Keratinocyte (primary cell): ENCODE measurements around the gene EIF3L.

Experiments used
- CTCF ChIP-seq, 3 experiments: IDR thresholded peaks in 1 of 3; conservative IDR thresholded peaks in 1 of 3; optimal IDR thresholded peaks in 1 of 3; 2 replicates in 2 of 3; 3 replicates in 1 of 3; pipeline versions ENCODE3 to v1.5.1; 2011; ENCODE audit warnings: low read length in 3 of 3, mild to moderate bottlenecking in 3 of 3, moderate library complexity in 2 of 3, control low read depth in 1 of 3, inconsistent platforms in 1 of 3; ENCODE audit not compliant: insufficient read depth in 2 of 3; ENCODE audit errors: extremely low read depth in 1 of 3
- EZH2 ChIP-seq: IDR thresholded peaks from one replicate; pipeline ENCODE4 v1.6.1; 2012; ENCODE audit warnings: inconsistent platforms, mild to moderate bottlenecking, low read length, moderate library complexity

GRCh38 chr22:37860796-37861421 is 11.7 kb downstream of the EIF3L start:
- no peak for TF ChIP-seq CTCF (optimal IDR thresholded peaks at IDR 0.05 in 1 of 3, IDR thresholded peaks at IDR 0.05 in 1 of 3, conservative IDR thresholded peaks at IDR 0.05 in 1 of 3; ENCODE audit: extremely low read depth in 1 of 3, insufficient read depth in 2 of 3, low read length in 3 of 3)
- TF ChIP-seq EZH2 = no peak
